Measurements from ENCODE around the gene AGAP2. TPM values are rescaled to one million over a fixed set of nuclear protein-coding genes. Genes with fewer than 3 reads are reported as not detected.

AGAP2 gene
- total RNA-seq, 1 experiment from 2014 or later, result 5.3 TPM

- peaks cover 6% of the 10 kb centered on the region for H3K23me2 ChIP-seq (ENCODE audit: insufficient read length, low read depth, low read length, poor library complexity, severe bottlenecking)
- H3K56ac ChIP-seq (ENCODE audit: insufficient read length, low read depth, low read length), result no peak overlapping the region
- H2BK20ac ChIP-seq (ENCODE audit: low read depth, low read length, poor library complexity, severe bottlenecking), result no peak overlapping the region
- no peak overlapping the region for H4K91ac ChIP-seq (ENCODE audit: insufficient read length, low read depth, low read length)
- Mint-ChIP-seq H3K27ac (peak overlapping the region in 2 of 3 experiments; percentile 99; a peak in 2 of 7 replicates), H3K9me3 (no peaks in the 10 kb centered on the region), H3K27me3 (ENCODE audit: low read depth) (peaks cover 24% of the 10 kb centered on the region), H3K4me3 (peak overlapping the region; percentile 86 to 92), H3K4me1 (peaks cover 14 to 17% of the 10 kb centered on the region in 2 experiments), H3K36me3 (ENCODE audit: insufficient read depth in 1 of 3, low read depth in 3 of 3) (peaks cover 25 to 53% (median 50%) of the 10 kb centered on the region in 3 experiments; a peak in 6 of 7 replicates)
- no peaks in the 10 kb centered on the region for H3K79me1 ChIP-seq (ENCODE audit: insufficient read depth, low read depth, low read length, poor library complexity, severe bottlenecking)
- H2BK5ac ChIP-seq (ENCODE audit: insufficient read length, low read length), result no peak overlapping the region
- no peak overlapping the region for H2AK5ac ChIP-seq (ENCODE audit: insufficient read length, low read length)
- DNase-seq, result no peak
- WGBS (ENCODE audit: extremely low coverage, insufficient read length, low lambda C conversion rate), result no CpG with 5 or more reads among the region's 3 CpGs
- peaks cover 4% of the 10 kb centered on the region for H3K27me3 ChIP-seq (ENCODE audit: insufficient read depth, low read length)
- no peak overlapping the region for H3K18ac ChIP-seq (ENCODE audit: insufficient read length, low read depth, low read length)
- H3K79me2 ChIP-seq (ENCODE audit: insufficient read depth, low read length), result peaks cover 5% of the 10 kb centered on the region; the same call in 1 of the 2 replicates
- H4K20me1 ChIP-seq (ENCODE audit: control insufficient read depth, insufficient read depth, insufficient read length), result no peaks in the 10 kb centered on the region
- no peak overlapping the region for H3T11ph ChIP-seq (ENCODE audit: low read length)
- no peak overlapping the region for H2AFZ ChIP-seq (ENCODE audit: low read length)
- H3K4ac ChIP-seq (ENCODE audit: low read depth, low read length), result no peak overlapping the region
- no peak overlapping the region for H4K5ac ChIP-seq (ENCODE audit: insufficient read length, low read depth, low read length)
- no peak overlapping the region for H2BK120ac ChIP-seq (ENCODE audit: low read depth, low read length, poor library complexity, severe bottlenecking)
- H3K27ac ChIP-seq (ENCODE audit: insufficient read length, low read depth, low read length), result no peak overlapping the region
- TF ChIP-seq CTCF (conservative IDR thresholded peaks at IDR 0.05), result no peak
- H3K9ac ChIP-seq (ENCODE audit: extremely low read depth, insufficient read length, low read length), result no peak overlapping the region
- H3K4me1 ChIP-seq (ENCODE audit: insufficient read depth, low read length), result peaks cover 5% of the 10 kb centered on the region; the same call in 1 of the 2 replicates
- H2BK12ac ChIP-seq (ENCODE audit: insufficient read length, low read depth, low read length), result no peak overlapping the region
- H4K8ac ChIP-seq (replicated peaks; ENCODE audit: insufficient read length, low read depth, low read length), result no peak overlapping the region
- H3K23ac ChIP-seq (ENCODE audit: insufficient read length, low read depth, low read length), result no peak overlapping the region
- peak overlapping the region; percentile 70 for H3K4me2 ChIP-seq (ENCODE audit: insufficient read depth, insufficient read length, low read length)
- H3K9me3 ChIP-seq (ENCODE audit: control insufficient read depth, low read depth, low read length), result no peaks in the 10 kb centered on the region
- H2BK15ac ChIP-seq (ENCODE audit: low read depth, low read length), result no peak overlapping the region
- no peak overlapping the region for H3K14ac ChIP-seq (ENCODE audit: insufficient read depth, low read length)
These were observed 7.5 kb upstream of the AGAP2 start for GRCh38 chr12:57746025-57746424.

Measured in H9 (cell line).